Measurements from ENCODE around the gene ILRUN. TPM values are rescaled to one million over a fixed set of nuclear protein-coding genes. Genes with fewer than 3 reads are reported as not detected.
"Not testable (repeated sequence)": the region's sequence is repeated elsewhere in the genome, so short reads cannot be mapped to it uniquely, and the experiment has no call there.

ILRUN gene
- total and polyA plus RNA-seq, 3 donors from 2014 or later = 82.4 to 101 (median 91.2) TPM

- TF ChIP-seq CTCF (IDR thresholded peaks at IDR 0.05) = no peak
- Histone ChIP-seq H3K4me3 (no peak overlapping the region), H3K36me3 (ENCODE audit: low read depth, missing control alignments) (no peaks in the 10 kb centered on the region), H3K4me1 (peaks cover 4% of the 10 kb centered on the region), H3K9me3 (no peaks in the 10 kb centered on the region), H3K27me3 (no peaks in the 10 kb centered on the region), H3K27ac (no peak overlapping the region)
- WGBS, 2 donors = 60 to 62% methylated on average over 2 of the region's 2 CpGs
- intact Hi-C loops (cut with DNase I; ENCODE audit: low total_unique reads) = no loop called here
- DNase-seq = no peak
Observed at GRCh38 chr6:34650823-34651222, 45.7 kb downstream of the ILRUN start.

- DNase-seq; H3K4me3 ChIP-seq; intact Hi-C loops (cut with DNase I; ENCODE audit: low total_unique reads); H3K27ac ChIP-seq; H3K27me3 ChIP-seq; H3K9me3 ChIP-seq; H3K4me1 ChIP-seq; H3K36me3 ChIP-seq (ENCODE audit: low read depth, missing control alignments): not testable (repeated sequence)
- 96 to 98% methylated on average over 7 of the region's 7 CpGs for WGBS, 2 donors
Observed at GRCh38 chr6:34650232-34650631, 46.3 kb downstream of the ILRUN start.

- Histone ChIP-seq H3K9me3 (no peaks in the 10 kb centered on the region), H3K27me3 (no peaks in the 10 kb centered on the region), H3K4me1 (no peaks in the 10 kb centered on the region), H3K36me3 (ENCODE audit: low read depth, missing control alignments) (no peaks in the 10 kb centered on the region), H3K4me3 (no peak overlapping the region), H3K27ac (no peak overlapping the region)
- no peak for DNase-seq
- intact Hi-C loops (cut with DNase I; ENCODE audit: low total_unique reads) = no loop called here
- no peak for TF ChIP-seq POLR2A (IDR thresholded peaks at IDR 0.05)
- TF ChIP-seq CTCF (IDR thresholded peaks at IDR 0.05) = no peak
Observed at GRCh38 chr6:34648806-34649205, 47.8 kb downstream of the ILRUN start.

Small RNAs within 50 kb of the gene (small RNA-seq; reads per million reads assigned to genes)
- 0 reads per million in 2 donors for gene RN7SL200P

Other genes with a start within 250 kb of the ILRUN start
- 1 to 10 TPM; 2.5 to 3.1 TPM for gene PACSIN1, start 230.7 kb downstream of the ILRUN start, total RNA-seq
- gene PACSIN1, start 230.7 kb downstream of the ILRUN start, polyA plus RNA-seq (ENCODE audit: insufficient read depth, low read depth, low replicate concordance) = 2.1 TPM
- gene SPDEF, start 140.4 kb downstream of the ILRUN start, total RNA-seq = under 1 TPM; 0.47 to 0.62 TPM
- gene SPDEF, start 140.4 kb downstream of the ILRUN start, polyA plus RNA-seq (ENCODE audit: insufficient read depth, low read depth, low replicate concordance) = 0.33 TPM
- gene SNRPC, start 60.7 kb upstream of the ILRUN start, total RNA-seq = 100 to 1,000 TPM; 130 to 131 TPM
- 300 TPM for gene SNRPC, start 60.7 kb upstream of the ILRUN start, polyA plus RNA-seq (ENCODE audit: insufficient read depth, low read depth, low replicate concordance)
- 10 to 100 TPM; 37.0 to 44.1 TPM for gene BLTP3A, start 95.3 kb upstream of the ILRUN start, total RNA-seq
- gene BLTP3A, start 95.3 kb upstream of the ILRUN start, polyA plus RNA-seq (ENCODE audit: insufficient read depth, low read depth, low replicate concordance) = 34.6 TPM
- 10 to 100 TPM; 65.9 to 69.7 TPM for gene TAF11, start 191.3 kb upstream of the ILRUN start, total RNA-seq
- 52.2 TPM for gene TAF11, start 191.3 kb upstream of the ILRUN start, polyA plus RNA-seq (ENCODE audit: insufficient read depth, low read depth, low replicate concordance)
- gene ANKS1A, start 192.5 kb upstream of the ILRUN start, total RNA-seq = 10 to 100 TPM; 95.9 to 96.9 TPM
- 44.2 TPM for gene ANKS1A, start 192.5 kb upstream of the ILRUN start, polyA plus RNA-seq (ENCODE audit: insufficient read depth, low read depth, low replicate concordance)

All from testis (tissue), 3 donors.